Ecto neural progenitor cell (in vitro differentiated cells): ENCODE measurements around the gene BRMS1L.
A peak's percentile ranks its signal among the peaks of the same experiment; 100 is the strongest.
"Not testable (repeated sequence)": the region's sequence is repeated elsewhere in the genome, so short reads cannot be mapped to it uniquely, and the experiment has no call there.

Experiments used
- DNase-seq: peaks from one replicate; pipeline ENCODE4 v3.0.0-alpha.2; 2018; ENCODE audit warnings: low spot score

Gene BRMS1L, protein sequence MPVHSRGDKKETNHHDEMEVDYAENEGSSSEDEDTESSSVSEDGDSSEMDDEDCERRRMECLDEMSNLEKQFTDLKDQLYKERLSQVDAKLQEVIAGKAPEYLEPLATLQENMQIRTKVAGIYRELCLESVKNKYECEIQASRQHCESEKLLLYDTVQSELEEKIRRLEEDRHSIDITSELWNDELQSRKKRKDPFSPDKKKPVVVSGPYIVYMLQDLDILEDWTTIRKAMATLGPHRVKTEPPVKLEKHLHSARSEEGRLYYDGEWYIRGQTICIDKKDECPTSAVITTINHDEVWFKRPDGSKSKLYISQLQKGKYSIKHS

DNA sequence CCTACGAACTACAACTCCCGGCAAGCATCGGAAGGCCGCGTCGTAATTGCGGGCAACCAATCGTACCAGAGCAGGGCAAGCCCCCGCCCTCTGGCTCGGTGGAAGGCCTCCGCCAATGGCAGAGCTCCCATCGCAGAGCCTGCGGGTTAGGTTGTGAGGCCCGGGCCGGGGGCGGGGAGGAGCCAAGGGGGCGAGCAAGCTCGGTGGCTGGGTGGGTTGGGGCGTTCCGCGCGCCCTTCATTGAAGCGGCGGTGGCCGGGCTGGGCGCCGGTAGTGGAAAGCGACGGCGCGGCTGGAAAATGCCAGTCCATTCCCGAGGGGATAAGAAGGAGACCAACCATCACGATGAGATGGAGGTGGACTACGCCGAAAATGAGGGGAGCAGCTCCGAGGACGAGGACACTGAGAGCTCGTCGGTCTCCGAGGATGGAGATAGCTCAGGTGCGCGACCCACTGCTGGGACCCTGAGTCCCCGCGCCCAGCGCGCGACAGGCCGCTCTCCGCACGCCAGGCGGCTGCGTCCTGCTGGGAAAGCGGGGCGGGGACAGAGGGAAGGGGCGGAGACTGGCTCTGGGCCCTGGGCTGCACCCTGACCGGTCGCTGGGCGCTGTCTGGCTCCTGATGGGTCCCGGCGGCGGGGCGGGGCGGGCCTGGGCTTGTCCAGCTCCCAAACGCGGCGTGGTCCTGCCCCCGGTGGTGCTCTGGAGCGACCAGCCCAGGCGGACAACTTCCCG is at the start of gene BRMS1L:
Gene BRMS1L, plus strand, starts transcription at position 121 of the 734 bp plus-strand sequence. Its CDS starts 179 bp downstream, at position 300.
- DNase-seq = peak; percentile 98

DNA sequence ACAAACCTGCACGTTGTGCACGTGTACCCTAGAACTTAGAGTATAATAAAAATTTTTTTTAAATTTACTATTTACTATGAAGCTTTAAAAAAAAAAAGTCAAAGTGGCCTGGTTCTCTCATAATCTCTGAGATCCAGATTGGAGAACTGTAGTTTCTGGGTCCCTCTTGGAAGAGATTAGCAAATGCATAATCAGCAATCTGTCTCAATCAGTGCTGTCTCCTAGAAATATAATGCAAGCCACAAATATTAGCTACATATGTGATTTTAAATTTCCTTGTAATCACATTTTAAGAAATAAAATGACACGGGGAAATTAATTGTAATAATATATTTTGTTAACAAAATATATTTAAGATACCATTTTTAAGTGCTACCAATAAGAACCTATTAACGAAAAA is 49.3 kb upstream of the BRMS1L start:
- DNase-seq = no peak

DNA sequence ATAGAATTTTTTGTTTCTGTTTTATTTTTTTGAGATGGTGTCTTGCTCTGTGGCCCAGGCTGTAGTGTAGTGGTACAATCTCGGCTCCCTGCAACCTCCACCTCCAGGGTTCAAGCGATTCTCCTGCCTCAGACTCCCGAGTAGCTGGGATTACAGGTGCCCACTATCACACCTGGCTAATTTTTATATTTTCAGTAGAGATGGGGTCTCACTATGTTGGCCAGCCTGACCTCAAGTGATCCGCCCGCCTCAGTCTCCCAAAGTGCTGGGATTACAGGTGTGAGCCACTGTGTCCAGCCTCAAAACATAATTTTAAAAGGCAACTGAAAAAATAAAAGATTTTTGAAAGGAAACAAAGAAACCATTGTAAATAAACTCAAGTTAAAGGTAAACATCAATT is 48.6 kb upstream of the BRMS1L start:
- not testable (repeated sequence) for DNase-seq

DNA sequence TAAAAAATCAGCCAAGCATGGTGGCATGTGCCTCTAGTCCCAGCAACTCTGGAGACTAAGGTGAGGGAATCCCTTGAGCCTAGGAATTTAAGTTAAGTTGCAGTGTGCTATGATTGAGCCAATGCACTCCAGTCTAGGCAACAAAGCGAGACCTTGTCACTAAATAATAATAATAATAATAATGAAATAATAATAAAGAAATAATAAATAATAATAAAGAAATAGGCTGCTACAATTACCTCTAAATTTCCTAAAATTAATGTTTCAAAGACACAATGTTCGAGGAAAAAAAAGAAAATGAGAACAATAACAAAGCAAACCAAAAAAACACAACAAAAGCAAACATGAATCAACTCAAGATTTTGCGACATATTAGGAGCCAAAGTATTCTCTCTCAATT is 46.8 kb upstream of the BRMS1L start:
- DNase-seq = no peak

DNA sequence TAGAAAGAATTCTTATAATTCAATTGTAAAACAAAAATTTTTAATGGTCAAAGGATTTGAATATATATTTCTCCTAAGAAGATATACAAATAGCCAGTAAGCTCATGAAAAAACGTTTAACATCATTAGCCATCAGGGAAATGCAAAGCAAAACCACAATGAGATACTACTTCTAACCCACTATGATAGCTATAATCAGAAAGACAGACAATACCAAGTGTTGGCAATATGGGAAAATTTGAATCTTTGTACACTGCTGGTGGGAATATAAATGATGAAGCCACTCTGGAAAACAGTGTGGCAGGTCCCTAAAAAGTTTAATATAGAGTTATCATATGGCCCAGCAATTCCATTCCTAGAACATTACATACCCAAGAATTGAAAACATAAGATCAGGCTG is 42.4 kb upstream of the BRMS1L start:
- no peak for DNase-seq

DNA sequence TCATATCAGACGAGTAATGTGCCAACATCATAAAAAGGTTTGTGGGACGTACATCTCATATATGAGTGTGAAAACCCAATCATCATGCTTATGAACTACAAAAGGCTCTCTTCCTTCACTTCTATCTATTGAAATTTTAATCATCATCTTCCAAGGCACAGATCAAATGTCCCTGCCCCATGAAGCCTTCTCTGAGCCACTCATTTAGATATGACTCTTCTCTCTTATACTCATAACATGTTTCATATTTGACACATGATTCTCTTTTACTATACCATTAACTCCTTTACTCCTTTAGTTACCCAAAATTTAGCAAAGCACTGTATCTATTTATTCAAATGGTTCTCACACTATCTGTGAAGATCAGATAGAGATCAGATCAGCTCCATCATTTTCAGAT is 39.3 kb upstream of the BRMS1L start:
- no peak for DNase-seq

DNA sequence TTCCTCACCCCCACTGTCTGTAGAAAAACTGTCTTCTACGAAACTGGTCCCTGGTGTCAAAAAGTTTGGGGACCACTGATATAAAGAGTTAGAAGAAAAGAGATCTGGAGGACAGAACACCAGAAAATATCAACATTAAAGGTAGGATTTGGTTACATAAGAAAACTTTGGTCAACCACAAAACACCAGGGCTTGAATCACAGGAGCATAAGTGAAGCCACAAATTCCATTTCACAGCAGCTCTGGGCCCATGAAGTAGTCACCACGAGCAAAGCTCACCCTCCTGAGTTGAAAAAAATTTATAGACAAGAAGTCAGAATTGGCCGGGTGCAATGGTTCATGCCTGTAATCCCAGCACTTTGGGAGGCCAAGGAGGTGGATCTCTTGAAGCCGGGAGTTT is 36.5 kb upstream of the BRMS1L start:
- DNase-seq = no peak

DNA sequence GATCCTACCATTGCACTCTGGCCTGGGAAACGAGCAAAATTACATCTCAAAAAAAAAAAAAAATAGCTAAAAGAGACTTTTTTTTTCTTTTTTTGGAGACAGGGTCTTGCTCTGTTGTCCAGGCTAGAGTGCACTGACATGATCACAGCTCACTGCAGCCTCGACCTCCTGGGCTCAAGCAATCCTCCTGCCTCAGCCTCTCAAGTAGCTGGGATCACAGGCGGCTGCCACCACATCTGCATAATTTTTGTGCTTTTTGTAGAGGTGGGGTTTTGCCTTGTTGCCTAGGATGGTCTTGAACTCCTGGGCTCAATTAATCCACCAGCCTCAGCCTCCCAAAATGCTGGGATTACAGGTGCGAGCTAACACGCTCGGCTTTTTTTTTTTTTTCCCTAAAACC is 28.3 kb upstream of the BRMS1L start:
- no peak for DNase-seq

DNA sequence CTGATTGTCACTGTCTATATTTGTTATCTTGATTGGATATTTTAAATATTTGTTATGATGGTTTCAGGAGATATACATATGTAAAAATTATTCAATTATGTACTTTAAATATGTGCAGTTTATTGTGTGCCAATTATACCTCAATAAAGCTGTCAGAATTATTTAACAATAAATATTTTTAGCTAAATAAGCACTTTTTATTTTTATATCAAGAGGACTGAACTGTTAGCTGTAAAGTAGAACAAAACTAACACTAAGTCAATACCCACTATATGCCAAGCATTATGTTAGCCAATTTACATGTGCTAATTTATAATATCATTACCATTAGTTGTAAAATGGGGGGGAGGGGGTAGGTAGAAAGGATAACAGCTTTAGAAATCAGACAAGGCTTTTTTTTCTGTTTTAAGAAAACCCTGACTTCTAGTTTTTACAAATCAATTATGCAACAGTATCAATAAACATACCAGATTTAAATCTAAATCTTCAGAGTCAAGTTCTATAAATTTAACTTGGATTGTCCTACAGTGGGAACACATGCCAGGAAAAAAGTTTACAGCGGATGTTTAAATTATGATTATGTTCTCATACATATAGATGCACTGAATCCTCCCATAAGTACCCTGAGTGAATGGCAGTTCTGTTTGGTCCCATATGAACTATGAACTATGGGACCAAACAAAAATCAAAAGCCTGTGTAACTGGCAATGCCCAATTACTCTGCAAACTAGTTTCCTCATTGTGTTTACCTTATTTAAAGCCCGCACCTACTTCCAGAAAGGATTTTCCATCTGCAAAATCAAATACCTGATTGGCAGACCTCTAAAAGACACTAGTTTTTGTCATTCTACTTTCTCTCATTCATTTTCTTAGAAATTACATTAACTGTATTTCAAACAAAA is 19.9 kb upstream of the BRMS1L start:
- no peak for DNase-seq

DNA sequence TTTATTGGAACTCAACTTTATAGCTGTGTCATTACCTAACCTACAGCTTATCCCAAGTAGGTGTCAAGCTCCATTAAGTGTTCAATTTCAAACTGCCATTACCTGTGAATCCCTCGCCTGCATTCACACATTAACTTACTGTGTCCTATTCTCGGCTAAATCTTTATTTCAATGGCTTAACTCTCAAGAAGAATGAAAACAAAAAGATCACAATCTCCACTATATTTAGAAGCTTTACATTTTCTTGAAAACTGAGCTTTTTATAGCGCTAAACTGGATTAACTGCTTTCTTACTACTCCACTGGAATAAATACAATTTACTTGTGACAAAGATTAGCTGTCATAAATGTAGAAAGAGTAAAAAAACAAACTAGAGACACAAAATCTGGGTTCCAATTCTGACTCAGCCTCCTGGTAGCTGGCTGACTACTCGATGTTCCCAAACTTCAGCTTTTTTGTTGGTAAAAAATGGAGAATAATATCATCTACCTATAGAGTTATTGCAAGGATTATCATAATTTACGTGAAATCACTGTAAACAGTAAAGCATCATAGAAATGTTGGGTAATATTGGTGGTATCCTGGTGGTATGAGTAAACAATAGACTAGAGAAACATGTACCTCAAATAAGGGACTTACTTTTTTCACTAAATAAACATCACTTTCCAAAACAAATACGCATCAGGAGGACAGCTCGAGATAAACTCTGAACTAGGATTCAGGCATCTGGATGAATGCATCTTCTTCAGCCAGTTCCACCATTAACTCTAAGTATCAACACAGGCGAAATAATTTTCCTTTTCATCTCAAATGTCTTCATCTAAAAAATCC is 18.8 kb upstream of the BRMS1L start:
- no peak for DNase-seq

DNA sequence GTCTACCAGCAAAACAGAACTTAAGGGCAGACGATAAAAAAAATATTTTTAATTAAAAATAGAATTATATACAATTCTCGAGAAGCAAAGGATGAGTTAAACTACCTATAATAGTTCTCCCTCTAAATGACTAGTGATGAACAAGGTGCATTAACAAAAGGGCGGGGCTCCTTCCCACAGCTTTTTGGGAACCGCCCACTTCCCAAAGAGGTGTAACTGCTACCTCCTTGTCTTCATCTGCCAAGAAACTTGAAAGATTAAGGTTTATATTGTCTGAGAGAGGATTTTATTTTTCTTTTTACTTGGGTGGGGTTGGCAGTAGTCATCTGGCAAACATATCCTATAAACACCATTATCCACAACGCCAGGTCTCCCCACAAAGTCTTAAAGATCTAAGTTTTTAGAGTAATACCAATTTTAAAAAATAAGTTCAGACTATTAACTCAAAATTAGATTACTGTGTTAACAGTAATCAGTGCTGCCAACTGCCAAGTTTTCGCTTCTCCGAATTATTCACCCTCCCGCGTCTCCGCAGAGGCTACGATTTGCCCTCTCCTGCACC is 18.0 kb upstream of the BRMS1L start:
- no peak for DNase-seq

DNA sequence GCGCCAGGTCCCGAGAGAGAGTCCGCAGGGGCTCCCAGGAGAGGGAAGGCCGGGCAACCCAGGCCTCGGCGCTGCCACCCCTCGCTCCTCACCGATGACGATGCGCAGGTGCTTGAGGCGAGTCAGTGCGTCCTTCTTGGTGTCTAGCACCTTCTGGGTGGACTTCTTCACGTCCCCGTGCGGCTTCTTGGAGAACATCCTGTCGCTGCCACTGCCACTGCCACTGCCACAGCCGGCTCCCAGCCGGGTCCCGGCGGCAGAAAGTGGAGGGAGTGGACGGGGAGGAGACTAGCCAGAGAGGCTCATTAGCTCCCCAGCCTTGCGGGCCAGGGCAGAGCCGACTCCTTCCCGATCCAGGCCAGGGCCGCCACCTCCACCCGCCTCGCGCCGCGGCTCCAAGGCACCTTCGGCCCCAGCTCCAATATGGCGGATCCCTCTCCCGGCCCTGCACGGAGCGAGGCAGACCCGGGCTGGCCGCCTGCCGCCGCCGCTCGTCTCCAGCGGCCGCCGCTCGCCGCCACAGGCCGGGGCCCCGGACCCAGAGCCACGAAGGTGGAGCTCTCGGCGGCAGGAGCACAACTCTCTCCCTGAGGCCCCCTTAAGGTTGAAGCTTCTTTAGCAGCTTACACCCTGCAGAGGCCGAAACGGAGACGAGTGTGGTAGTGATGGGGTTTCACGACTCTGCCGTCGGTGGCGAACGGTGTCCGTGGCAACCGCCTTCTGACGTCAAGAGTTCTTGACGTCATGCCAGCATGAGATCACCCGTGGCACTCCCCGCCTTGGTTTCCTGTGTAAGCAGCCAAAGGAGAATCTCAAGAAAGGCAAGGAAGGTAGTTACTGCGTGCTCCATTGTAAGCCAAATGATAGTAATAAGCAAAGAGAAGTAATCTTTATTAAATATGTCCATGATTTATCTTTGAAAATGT is 17.2 kb upstream of the BRMS1L start, which contains the start of gene RALGAPA1:
Gene RALGAPA1, minus strand, starts transcription at position 658 of the 926 bp plus-strand sequence. Its CDS starts 460 bp downstream, at position 198.
- DNase-seq = peak; percentile 92

DNA sequence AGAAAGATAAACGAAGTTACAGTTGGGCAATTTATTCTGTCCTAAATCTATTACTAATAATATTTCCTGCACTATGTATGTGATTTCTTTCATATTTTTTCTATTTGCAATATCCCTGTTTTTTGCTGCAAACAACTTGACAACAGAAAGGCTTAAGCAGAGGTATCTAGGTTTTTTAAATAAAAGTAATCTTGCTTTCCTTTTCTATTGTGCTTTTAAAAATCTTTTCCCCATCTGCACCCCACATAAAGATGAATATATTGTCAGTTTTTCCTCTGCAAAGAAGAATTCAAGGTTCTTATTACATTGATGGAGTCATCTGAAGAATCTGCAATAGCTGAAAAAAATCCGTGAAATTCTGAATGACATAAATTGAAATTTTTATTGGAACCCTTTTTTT is 16.5 kb upstream of the BRMS1L start:
- no peak for DNase-seq

DNA sequence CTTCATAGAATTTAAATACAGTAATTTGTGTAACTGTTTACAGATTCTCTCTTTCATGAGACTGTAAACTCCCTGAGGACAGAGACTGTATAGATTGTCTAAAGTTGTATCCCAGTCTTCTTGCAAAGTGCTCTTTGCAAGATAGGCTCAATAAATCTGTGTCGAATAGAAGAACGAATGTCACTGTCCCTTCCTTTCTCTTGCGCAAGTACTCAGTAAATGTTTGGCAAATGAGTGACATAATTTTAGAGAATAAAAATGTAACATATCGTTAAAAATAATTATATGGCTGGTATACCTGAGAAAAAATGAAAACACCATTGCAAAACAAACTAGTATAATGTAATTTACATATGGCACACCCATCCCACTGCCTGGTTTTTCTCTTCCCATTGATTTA is 15.2 kb upstream of the BRMS1L start:
- no peak for DNase-seq

DNA sequence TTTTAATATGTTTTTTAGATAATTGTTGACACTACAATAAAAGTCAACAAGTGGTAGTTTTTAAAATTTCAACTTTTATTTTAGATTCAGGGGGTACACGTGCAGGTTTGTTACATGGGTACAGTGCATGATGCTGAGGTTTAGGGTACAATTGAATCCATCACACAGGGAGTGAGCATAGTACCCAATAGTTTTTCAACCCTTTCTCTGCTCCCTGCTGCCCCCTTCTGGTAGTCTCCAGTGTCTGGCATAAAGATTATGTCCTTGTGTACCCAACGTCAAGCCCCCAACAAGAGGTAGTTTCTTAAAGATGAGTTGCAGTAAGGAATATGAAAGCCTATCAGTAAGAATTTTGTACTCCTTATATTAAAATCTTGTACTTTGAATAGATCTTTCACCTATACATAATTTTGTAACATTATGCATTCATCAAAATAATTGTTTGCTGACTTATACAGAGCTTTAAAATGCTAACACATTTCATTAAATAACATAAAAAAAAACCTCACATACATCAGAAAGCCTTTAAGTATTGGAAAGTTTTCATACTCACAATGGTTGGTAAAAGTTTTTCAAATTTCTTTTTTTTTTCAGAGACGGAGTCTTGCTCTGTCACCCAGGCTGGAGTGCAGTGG is 11.7 kb upstream of the BRMS1L start:
- peak; percentile 69 for DNase-seq

DNA sequence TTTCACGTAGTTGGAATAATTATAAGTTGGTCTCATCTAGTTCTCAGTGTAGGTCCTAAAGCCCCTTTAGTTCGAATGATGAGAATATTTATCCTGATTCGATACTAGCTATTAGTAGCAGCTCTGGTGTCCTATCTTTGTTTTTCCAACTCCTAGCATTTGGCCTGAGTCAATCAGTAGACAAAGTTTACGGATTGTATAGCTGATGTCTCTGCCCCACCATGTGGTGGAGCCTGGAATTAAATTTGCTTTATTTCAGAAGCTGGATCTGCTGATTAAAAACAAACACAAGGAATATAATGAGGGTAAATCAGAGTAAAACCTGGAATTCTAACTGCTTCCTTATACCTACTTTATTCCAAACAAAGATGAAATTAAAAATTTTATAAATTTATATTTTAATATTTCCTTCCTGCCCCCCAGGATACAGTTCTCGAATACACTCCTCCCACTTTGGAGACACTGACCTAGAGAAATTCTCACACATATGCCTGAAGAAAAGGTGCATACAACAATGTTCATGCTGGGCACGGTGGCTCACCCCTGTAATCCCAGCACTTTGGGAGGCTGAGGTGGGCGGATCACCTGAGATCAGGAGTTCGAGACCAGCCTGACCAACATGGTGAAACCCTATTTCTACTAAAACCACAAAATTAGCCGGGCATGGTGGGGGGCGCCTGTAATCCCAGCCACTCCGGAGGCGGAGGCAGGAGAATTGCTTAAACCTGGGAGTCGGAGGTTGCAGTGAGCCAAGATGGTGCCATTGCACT is 7.6 kb upstream of the BRMS1L start:
- no peak for DNase-seq

DNA sequence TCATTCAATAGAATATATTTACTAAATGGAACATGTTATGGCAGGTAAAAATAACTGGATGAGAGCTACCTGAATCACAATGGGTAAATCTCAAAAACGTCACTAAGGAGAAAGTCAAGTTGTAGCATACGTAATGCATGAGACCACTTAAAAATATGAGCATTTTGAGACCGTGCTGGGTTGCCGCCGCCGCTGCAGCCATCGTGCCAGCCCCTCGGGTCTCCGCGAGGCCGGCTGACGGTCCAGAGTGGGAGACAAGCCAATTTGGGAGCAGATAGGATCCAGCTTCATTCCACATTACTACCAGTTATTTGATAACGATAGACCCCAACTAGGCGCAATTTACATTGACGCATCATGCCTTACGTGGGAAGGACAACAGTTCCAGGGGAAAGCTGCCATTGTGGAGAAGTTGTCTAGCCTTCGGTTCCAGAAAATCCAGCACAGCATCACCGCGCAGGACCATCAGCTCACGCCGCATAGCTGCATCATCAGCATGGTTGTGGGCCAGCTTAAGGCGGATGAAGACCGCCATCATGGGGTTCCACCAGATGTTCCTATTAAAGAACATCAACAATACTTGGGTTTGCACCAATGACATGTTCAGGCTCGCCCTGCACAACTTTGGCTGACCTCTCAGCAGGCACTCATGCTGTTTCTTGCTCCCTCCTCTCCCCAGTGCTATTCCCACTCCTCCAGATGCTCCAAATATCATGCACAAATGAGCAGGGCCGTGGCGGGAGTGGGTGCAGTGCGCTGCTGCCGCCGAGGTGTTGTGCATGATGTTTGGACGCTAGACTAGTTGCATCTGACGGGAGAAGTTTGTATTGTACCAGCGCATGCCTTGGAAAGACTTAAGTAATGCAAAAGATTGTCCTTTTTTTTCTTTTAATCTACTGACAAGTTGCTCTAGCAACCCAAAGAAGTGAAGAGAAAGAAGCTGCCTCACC is 6.3 kb upstream of the BRMS1L start:
- no peak for DNase-seq
